ENCODE results near the gene POMT2. TPM values are rescaled to one million over a fixed set of nuclear protein-coding genes. Genes with fewer than 3 reads are reported as not detected.

POMT2 gene
- total RNA-seq, 2 donors from 2014 or later = 10.9 to 26.0 TPM

DNA sequence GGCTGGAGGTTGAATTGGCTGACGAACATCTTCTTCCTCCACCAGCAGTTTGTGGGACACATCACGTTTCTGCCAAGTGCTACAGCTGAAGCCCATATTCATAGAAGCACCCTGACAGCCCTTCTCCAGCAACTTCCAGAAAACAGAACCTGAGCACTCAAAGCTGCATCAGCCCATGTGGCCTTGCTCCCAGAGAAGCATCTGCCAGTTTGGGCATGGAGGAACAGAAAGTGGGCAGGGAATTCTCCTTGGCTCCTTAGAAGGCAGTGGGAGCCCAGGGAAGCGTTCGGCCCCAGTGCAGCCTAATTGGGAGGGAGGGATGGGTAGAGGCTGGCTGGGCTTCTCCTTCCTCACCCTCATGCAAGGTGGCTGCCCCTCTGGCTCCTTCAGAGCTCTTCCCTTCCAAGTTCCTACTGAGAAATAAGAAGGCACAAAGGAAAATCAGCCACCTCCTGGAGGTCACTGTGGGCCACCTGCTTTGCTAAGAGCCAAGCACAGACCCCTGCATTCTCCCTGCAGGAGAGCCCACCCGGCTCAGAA is 45.6 kb downstream of the POMT2 start:
- no peaks in the 10 kb centered on the region for H3K9me3 Mint-ChIP-seq
- no peak overlapping the region for H3K4me3 Mint-ChIP-seq
- H3K27me3 Mint-ChIP-seq = peaks cover 12% of the 10 kb centered on the region
- no peak for ATAC-seq (replicated peaks)
- no peak overlapping the region for H3K27ac Mint-ChIP-seq
- no peaks in the 10 kb centered on the region for H3K4me1 Mint-ChIP-seq
- peaks cover 8% of the 10 kb centered on the region for H3K36me3 Mint-ChIP-seq (ENCODE audit: low read depth)

DNA sequence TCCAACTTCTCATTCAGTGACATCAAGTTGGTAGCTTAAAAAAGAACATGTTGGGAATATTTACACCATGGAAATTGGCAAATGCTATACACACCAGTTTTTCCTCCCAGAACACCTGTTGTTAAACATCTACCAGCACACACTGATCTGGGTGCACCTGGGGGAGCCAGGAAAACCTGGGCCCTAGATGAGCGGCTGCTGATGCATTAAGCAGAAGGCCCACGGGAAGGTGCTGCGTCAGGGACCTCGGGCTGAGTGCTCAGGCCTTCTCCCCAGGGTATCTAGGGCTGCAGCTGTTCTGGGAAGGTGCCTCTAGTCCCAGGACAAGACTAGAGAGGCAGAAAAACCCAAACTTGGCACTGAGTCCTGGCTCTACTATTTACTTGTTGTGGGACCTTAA is 46.9 kb downstream of the POMT2 start:
- Mint-ChIP-seq H3K4me3 (no peak overlapping the region), H3K27ac (no peak overlapping the region), H3K27me3 (peaks cover 19% of the 10 kb centered on the region), H3K36me3 (ENCODE audit: low read depth) (no peaks in the 10 kb centered on the region), H3K9me3 (no peaks in the 10 kb centered on the region), H3K4me1 (no peaks in the 10 kb centered on the region)
- ATAC-seq (replicated peaks) = no peak

DNA sequence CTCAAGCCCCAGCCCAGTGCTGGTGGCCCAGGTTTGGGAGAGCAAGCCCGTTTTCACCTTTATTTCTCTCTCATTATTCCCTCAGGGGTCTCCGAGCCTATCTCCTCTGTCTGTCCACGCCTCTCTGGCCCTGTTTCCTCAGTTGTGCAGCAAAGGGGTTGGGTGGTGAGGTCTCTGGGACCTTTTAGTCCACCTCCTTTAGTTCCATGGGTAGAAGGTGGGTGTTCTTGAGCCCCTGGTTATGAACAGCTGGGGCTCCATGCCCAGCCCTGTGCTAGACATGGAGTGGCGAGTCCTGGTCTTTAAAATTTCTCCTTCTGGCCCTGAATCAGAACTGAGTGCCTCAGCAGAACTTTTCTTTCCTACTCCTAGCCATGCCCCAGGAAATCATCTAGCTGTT is 48.4 kb downstream of the POMT2 start:
- Mint-ChIP-seq H3K9me3 (peaks cover 4% of the 10 kb centered on the region), H3K4me1 (no peaks in the 10 kb centered on the region), H3K4me3 (no peak overlapping the region), H3K27ac (no peak overlapping the region), H3K36me3 (ENCODE audit: low read depth) (no peaks in the 10 kb centered on the region), H3K27me3 (peaks cover 28% of the 10 kb centered on the region)
- no peak for ATAC-seq (replicated peaks)

DNA sequence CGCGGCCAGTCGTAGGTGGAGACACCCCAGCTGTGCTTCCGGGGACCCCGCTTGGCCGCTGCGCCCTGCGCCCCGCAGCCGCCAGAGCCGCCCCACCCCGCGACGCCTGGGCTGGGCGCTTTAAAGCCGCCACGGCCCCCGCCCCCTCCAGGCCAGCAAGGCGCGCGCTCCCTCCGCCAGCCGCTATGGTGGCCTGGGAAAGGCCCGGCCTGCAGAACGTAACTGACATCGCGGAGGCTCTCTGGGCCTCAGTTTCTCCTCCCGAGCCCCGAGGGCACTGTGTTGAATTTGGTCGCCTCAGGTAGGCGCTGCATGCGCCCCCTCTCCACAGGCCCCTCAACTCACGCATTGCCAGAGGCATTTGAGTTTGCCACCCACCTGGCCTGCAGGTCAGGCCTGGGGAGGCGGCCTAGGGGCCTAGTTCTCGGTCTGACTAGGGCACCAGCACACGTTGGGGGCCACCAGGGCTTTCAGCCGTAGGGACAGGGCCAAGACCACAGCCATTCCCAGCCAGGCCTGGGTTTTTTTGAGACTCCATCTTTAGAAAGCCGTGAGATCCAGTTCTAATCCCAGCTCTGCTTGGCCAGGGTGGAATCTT is 49.5 kb downstream of the POMT2 start, which contains the start of gene NGB:
Gene NGB, minus strand, starts transcription at position 94 of the 598 bp plus-strand sequence. CDS start 269 bp downstream, outside the sequence.
- no peaks in the 10 kb centered on the region for H3K4me1 Mint-ChIP-seq
- peaks cover 28% of the 10 kb centered on the region for H3K27me3 Mint-ChIP-seq
- H3K9me3 Mint-ChIP-seq = peaks cover 4% of the 10 kb centered on the region
- H3K27ac Mint-ChIP-seq = no peak within 1 kb of the TSS
- no peak within 1 kb of the TSS for H3K4me3 Mint-ChIP-seq
- no peak for ATAC-seq (replicated peaks)
- H3K36me3 Mint-ChIP-seq (ENCODE audit: low read depth) = no peaks in the 10 kb centered on the region

DNA sequence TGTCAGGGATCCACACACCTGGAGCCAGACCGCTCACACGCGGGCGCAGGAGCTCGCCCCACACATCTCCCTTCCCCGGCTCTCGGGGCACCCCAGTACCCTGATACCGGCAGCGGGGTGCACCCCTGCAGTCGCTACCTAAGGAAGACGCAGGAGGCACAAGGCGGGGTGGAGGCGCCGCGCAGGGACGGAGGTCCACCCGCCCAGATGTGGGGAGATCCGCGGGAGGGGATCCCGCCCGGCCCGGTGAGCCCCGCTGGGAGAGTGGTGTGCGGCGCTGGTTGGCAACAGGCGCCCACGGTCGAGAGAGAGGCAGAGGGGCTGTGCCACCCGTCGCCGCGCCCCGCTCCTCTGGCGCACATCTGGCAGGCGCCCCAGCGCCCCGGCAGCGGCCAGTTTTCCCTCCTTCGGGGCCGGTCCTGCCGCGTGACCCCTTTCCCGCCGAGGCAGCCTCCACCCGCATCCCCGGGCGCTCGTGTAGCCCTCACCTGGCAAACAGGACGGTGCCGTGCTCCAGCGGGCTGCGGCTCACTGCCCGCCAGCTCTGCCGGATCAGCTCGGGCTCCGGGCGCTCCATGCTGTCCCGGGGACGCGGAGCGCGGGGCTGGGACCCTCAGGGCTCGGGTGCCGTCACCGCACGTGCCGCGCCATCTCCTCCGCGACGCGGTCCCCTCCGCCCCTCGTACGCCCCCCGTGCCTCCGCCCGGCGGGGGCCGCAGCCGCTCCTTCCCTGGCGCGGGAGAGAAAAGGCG is 50.1 kb downstream of the POMT2 start:
- Mint-ChIP-seq H3K4me3 (no peak overlapping the region), H3K27me3 (peaks cover 28% of the 10 kb centered on the region), H3K36me3 (ENCODE audit: low read depth) (no peaks in the 10 kb centered on the region), H3K27ac (no peak overlapping the region), H3K4me1 (no peaks in the 10 kb centered on the region), H3K9me3 (peaks cover 4% of the 10 kb centered on the region)
- no peak for ATAC-seq (replicated peaks)

DNA sequence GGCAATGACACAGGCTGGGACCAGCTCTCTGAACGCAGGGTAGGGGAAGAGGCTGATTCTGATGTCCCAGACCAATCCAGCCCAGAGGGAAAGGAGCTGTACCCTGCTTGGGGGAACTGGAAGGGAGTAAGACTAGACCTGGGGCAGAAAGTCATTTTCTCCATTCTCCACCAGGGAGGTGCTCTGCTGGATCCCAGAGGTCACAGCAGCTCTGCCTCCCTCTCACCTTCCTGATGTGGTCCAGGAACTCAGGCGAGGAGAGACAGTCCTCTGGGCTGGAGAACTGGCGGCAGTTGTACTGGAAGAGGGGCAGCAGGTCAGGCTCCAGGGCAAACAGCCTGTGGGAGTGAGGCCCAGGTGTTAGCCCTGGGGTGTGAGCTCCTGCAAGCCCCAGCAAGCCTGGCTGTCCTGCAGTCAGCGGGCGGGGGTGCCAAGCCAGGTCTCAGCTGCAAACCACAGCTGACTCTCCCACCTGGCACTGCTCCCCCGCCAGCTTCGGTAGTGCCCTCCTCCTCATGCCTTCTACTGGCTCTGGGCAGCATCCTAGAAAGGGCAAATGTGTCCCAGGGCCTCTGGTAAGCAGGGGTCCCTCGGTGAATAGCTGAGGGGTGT is 51.6 kb downstream of the POMT2 start:
- H3K36me3 Mint-ChIP-seq (ENCODE audit: low read depth) = no peaks in the 10 kb centered on the region
- ATAC-seq (replicated peaks) = no peak
- peaks cover 4% of the 10 kb centered on the region for H3K9me3 Mint-ChIP-seq
- H3K4me1 Mint-ChIP-seq = no peaks in the 10 kb centered on the region
- peaks cover 32% of the 10 kb centered on the region for H3K27me3 Mint-ChIP-seq
- H3K27ac Mint-ChIP-seq = no peak overlapping the region
- H3K4me3 Mint-ChIP-seq = no peak overlapping the region

DNA sequence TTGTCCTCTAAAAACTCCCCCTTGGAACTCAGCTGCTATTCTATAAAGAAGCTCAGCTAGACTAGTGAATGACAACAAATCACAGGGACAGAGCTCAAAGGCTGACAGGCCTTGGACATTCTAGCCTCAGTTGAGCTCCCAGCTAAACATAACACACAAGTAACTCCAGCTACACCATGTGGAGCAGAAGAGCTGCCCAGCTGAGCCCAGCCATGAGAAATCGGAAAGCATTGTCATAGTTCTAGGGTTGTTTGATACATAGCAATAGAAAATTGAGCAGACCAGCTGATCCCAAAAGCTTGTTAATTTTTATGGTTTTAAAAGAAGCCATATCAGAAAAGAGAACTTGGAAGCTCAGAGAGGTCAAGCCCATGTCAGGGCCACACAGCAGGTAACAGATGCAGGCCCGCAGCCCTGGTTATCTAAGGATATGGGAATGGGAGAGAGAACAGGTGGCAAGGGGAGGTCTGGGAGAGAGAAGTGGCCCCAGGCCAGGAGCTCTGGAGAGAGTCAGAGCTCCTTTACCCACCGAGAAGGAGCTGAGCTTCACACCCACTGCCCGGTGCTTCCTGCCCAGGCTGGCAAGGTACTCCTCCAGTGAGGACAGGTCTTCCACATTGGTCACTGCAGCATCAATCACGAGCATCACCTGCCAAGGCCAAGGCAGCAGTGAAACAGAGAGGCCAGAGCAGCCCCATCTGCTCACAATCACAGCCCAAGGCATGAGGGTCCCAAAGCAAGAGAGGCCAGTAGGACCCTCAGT is 52.6 kb downstream of the POMT2 start:
- Mint-ChIP-seq H3K27me3 (peaks cover 34% of the 10 kb centered on the region), H3K27ac (no peak overlapping the region), H3K4me3 (no peak overlapping the region), H3K36me3 (ENCODE audit: low read depth) (no peaks in the 10 kb centered on the region), H3K9me3 (peaks cover 4% of the 10 kb centered on the region), H3K4me1 (no peaks in the 10 kb centered on the region)
- ATAC-seq (replicated peaks) = no peak

DNA sequence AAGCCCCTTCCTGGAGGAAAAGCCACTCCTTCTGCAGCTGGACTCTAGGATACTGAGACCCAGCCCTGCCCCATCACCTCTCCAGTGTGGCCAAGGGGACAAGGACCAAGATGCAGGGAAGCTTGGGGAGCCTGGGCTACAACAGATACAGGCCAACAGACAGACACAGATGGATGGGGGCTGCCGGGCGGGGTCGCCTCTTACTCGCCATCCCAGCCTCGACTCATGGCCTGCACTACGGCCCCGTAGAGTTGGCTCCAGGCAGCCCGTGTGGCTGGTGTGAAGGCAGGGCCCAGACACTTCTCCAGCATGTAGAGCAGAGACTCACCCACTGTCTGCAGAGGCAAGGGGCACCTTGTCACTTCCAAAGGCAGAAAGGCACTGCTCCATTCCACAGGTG is 54.3 kb downstream of the POMT2 start:
- Mint-ChIP-seq H3K36me3 (ENCODE audit: low read depth) (no peaks in the 10 kb centered on the region), H3K4me3 (no peak overlapping the region), H3K4me1 (no peaks in the 10 kb centered on the region), H3K9me3 (peaks cover 4% of the 10 kb centered on the region), H3K27me3 (peaks cover 35% of the 10 kb centered on the region), H3K27ac (no peak overlapping the region)
- no peak for ATAC-seq (replicated peaks)

DNA sequence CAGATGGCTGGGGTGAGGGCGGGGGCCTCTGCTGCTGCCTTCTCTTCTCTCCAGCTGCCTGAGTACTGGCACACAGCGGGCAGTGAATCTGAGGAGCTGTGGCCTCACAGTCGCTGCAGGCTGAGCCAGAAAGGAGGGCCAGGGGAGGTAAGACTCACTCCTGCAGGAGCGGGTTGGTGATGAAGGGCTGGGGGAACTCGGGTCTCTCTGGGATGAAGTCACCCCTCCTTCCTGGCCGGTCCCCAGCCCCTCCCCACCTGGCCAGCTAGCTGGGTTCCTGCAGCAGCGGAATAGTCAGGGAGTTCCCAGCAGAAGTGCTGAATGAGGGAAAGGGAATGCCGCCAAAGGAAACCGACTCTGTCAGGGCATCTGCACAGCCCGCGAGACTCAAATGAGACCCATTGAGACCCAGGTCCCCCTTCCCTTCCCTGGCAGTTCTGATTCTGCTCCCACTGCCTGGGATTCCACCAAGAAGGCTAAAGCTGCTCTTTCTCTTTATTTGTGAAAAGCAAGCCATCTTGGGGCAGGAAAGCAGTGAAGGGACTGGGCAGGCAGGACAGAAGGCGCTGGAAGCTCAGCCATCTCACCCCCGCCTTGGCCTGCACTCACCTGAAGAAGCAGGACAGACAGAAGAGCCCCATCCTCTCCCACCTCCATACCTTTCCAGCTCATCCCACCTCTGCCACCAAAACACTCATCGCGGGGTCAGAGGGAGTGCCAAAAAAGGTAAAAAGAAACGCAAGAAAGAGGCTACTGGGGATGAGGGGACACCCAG is 54.9 kb downstream of the POMT2 start:
- ATAC-seq (replicated peaks) = no peak
- peaks cover 4% of the 10 kb centered on the region for H3K9me3 Mint-ChIP-seq
- H3K4me1 Mint-ChIP-seq = no peaks in the 10 kb centered on the region
- no peak overlapping the region for H3K4me3 Mint-ChIP-seq
- no peak overlapping the region for H3K27ac Mint-ChIP-seq
- no peaks in the 10 kb centered on the region for H3K36me3 Mint-ChIP-seq (ENCODE audit: low read depth)
- H3K27me3 Mint-ChIP-seq = peaks cover 35% of the 10 kb centered on the region

DNA sequence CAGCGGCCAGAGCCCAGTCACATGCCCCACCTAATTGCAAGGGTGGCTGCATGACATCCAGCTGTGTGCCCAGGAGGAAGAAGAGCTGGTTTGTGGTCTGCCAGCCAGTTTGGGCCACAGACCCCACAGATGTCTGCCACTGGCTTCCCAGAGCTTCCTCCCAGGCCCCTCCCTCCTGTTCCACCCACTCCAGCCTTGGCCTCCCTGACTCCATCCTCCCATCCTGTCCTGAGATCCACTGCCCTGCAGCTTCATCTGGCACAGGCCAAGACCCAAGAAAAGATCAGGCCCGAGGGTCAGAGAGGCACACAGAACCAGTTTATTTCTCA is 55.5 kb downstream of the POMT2 start:
- no peak overlapping the region for H3K27ac Mint-ChIP-seq
- ATAC-seq (replicated peaks) = no peak
- H3K4me3 Mint-ChIP-seq = no peak overlapping the region
- H3K9me3 Mint-ChIP-seq = peaks cover 4% of the 10 kb centered on the region
- H3K27me3 Mint-ChIP-seq = peaks cover 34% of the 10 kb centered on the region
- H3K4me1 Mint-ChIP-seq = no peaks in the 10 kb centered on the region
- no peaks in the 10 kb centered on the region for H3K36me3 Mint-ChIP-seq (ENCODE audit: low read depth)

DNA sequence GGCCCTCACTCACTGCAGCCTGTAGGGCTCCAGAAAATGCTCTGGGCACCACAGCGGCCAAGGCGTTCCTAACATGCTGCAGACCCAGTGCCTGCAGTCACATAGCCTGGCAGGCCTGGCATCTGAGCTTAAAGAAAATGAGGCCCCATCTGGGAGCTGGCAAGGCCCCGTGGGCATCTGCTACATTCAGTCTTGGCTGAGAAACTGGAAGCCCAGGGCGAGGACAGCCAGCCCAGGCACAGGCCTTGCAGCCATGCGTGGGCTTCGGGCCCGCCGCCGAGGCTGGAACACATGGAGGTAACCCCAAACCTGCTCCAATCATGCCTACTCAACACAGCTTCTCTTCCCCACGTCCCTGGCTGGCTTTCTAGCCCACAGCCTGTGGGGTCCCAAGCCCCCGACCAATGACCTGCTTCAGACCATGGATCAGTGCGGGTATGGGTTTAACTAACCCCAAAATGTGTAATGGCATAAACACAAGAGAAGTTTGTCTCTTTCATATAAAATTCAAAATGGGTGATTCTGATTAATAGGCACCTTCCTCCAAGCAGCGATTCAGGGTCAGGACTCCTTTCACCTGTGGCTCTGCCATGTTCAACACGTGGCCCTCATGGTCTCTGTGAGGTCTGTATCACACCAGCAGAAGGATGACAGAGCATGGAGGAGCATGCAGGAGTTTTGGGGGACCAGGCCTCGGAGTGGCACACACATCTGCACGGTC is 56.1 kb downstream of the POMT2 start:
- H3K4me1 Mint-ChIP-seq = no peaks in the 10 kb centered on the region
- no peaks in the 10 kb centered on the region for H3K36me3 Mint-ChIP-seq (ENCODE audit: low read depth)
- no peak overlapping the region for H3K27ac Mint-ChIP-seq
- H3K27me3 Mint-ChIP-seq = peaks cover 30% of the 10 kb centered on the region
- no peak overlapping the region for H3K4me3 Mint-ChIP-seq
- H3K9me3 Mint-ChIP-seq = peaks cover 4% of the 10 kb centered on the region
- ATAC-seq (replicated peaks) = no peak

DNA sequence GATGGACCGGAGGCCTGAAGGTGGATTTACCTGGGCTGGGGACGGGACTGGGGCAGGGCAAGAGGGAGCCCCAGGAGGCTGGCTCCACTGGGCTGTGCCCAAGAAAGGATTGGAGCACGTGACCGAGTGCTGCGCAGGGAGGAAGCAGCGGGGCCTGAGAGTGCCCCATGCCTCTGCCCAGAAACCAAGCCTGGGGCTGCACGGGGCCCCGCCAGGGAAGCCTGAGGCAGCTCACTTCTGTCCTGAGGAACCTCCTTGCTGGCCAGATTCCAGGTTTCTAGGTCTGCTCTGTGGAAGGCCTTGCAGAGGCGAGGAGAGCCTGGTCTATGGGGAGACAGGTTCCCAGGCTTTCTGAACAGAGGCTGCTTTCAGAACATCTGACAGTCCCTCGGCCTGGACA is 60.1 kb downstream of the POMT2 start:
- no peaks in the 10 kb centered on the region for H3K36me3 Mint-ChIP-seq (ENCODE audit: low read depth)
- H3K4me1 Mint-ChIP-seq = no peaks in the 10 kb centered on the region
- peaks cover 21% of the 10 kb centered on the region for H3K27me3 Mint-ChIP-seq
- no peak for ATAC-seq (replicated peaks)
- H3K27ac Mint-ChIP-seq = no peak overlapping the region
- H3K9me3 Mint-ChIP-seq = no peaks in the 10 kb centered on the region
- H3K4me3 Mint-ChIP-seq = no peak overlapping the region

DNA sequence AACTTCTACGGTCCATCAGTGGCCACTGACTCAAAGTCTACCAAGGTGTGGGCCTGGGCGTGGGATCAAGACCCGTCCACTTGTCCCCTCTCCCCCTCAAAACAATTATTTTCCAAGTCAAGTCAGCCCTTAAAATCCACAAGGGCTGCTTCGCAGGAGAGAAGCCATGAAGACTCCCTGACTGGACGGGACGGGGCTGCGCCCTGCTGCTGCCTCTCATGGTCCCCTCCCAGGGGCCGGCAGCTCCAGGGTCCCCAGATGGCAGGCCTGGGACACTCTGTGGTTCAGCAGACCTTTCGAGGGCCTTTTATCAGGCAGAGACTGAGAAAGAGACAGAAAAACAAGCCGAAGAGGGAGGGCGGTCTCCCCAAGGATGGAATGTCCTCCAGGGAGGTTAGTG is 60.5 kb downstream of the POMT2 start:
- Mint-ChIP-seq H3K27ac (no peak overlapping the region), H3K27me3 (peaks cover 20% of the 10 kb centered on the region), H3K4me1 (no peaks in the 10 kb centered on the region), H3K36me3 (ENCODE audit: low read depth) (no peaks in the 10 kb centered on the region), H3K4me3 (no peak overlapping the region), H3K9me3 (no peaks in the 10 kb centered on the region)
- no peak for ATAC-seq (replicated peaks)

Measured in activated T-helper 17 cell treated with anti-CD3 and anti-CD28 coated beads, Interleukin-2, amount 50 U/mL, for 72 hours (primary cell).